GM13977 (cell line): ENCODE measurements around the gene SLC35B4.

Experiments used
- DNase-seq: peaks from one replicate; pipeline ENCODE4 v3.0.0; 2012; ENCODE audit warnings: low spot score
- CTCF ChIP-seq: IDR thresholded peaks from 2 replicates; pipeline ENCODE4 v1.5.1; 2012; ENCODE audit warnings: mild to moderate bottlenecking, control low read depth; ENCODE audit not compliant: insufficient read depth; ENCODE audit errors: extremely low read depth, missing control alignments
- in situ Hi-C: fragments of 300-500 bp; cut with MboI; formaldehyde crosslinking; loops from one replicate; pipeline ENCODE4 v1.12.0; 2022; ENCODE audit warnings: low sequenced_read_pairs, low pct_unique_long_range_greater_than_20kb, mixed read lengths, inconsistent platforms; ENCODE audit not compliant: unreplicated experiment

Gene SLC35B4

GRCh38 chr7:134278502-134279153, 38.1 kb downstream of the SLC35B4 start:
- TF ChIP-seq CTCF: no peak
- no peak for DNase-seq
- in situ Hi-C loops: no loop called here

GRCh38 chr7:134276951-134277350, 39.8 kb downstream of the SLC35B4 start:
- no peak for DNase-seq
- in situ Hi-C loops: no loop called here
- TF ChIP-seq CTCF: no peak

GRCh38 chr7:134262322-134262721, 54.4 kb downstream of the SLC35B4 start:
- in situ Hi-C loops: no loop called here
- no peak for TF ChIP-seq CTCF
- no peak for DNase-seq

- TF ChIP-seq CTCF: no peak
- no peak for DNase-seq
- in situ Hi-C loops: no loop called here
These were observed 60.9 kb downstream of the SLC35B4 start for GRCh38 chr7:134255814-134256213.

- TF ChIP-seq CTCF: no peak
- in situ Hi-C loops: no loop called here
- no peak for DNase-seq
These were observed 62.4 kb downstream of the SLC35B4 start for GRCh38 chr7:134254311-134254710.

- no peak for TF ChIP-seq CTCF
- no peak for DNase-seq
These were observed 68.5 kb downstream of the SLC35B4 start for GRCh38 chr7:134248196-134248595.

GRCh38 chr7:134246761-134247160, 70.0 kb downstream of the SLC35B4 start:
- DNase-seq: no peak
- in situ Hi-C loops: no loop called here
- no peak for TF ChIP-seq CTCF

More at GRCh38 chr7:134248196-134248595, 68.5 kb downstream of the SLC35B4 start:
- in situ Hi-C loops: no loop called here
